Stimulated activated CD4-positive, alpha-beta T cell treated with anti-CD3 and anti-CD28 coated beads, Interleukin-15, amount 100 ng/mL, for 1 hour (primary cell): ENCODE results near the gene KRT5.
"Not testable (repeated sequence)": the region's sequence is repeated elsewhere in the genome, so short reads cannot be mapped to it uniquely, and the experiment has no call there.

ENCODE experiments used
- DNase-seq, 2 donors: peaks; one replicate each; pipeline ENCODE4 v3.0.0-alpha.2; 2020; ENCODE audit warnings: low read depth in 1 of 2, low spot score in 1 of 2

KRT5 gene

DNA sequence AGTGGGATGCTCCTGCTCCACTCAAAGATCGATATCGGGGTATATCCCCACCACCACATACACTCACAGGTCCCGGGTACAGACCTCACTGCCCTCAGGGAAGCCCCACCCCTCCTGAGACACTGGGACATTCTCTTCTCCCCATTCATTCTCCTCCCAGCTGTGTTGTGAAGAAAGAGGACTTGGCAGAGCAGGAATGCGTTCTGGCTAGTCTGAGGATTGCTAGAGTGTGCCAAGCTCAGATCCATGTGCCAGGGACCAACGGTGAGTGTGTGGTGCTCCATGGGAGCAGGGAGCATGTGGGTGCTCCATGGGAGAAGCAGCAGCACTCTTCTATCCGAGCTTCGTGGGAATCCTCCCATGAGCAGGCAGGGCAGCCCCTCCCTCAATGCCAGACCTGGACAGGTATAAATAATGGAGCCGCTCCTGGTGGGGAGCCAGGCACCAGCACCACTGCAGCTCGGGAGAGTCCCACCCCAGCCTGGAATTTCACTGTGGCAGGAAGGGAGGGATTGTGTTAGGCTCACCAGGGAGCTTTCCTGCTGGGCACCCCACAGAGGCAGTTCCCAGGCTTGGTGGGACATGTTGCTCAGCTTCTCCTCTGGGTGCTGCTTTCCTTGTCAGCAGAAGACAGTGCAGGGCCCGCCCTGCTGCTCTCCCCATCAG is 2.3 kb upstream of the KRT5 start:
- no peak for DNase-seq

DNA sequence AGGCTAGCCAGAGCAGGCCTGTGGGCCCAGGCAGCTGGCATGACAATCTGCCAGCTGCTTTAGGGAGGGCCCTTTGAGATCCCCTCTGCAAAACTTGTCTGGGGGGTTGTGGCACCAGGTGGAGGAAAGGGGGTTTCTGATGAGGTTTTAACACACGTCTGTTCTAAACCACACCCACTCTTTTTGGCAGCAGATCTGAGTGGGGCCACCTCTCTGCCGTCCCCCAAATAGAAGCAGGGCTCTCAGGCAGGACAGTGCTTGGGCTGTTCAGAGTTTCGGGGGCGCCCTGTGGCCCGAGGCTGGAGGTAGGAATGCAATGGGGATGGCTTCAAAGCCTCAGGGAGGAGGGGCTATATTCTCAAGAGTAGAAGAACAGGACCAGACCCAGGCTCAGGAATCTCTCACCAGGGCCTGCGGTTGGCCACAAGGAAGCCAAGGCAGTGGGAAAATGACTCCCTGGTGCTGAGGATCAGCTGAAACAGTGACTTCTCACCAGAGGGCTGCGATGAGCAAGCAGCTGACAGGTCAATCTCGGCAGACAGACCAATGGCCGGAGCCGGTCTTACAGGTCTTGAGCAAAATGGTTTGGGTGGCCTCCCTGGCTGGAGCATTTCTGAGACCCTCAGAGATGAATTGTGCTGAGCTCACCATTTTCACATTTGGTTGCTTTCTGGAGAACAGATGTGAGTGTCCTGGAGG is 1.5 kb upstream of the KRT5 start:
- no peak for DNase-seq

DNA sequence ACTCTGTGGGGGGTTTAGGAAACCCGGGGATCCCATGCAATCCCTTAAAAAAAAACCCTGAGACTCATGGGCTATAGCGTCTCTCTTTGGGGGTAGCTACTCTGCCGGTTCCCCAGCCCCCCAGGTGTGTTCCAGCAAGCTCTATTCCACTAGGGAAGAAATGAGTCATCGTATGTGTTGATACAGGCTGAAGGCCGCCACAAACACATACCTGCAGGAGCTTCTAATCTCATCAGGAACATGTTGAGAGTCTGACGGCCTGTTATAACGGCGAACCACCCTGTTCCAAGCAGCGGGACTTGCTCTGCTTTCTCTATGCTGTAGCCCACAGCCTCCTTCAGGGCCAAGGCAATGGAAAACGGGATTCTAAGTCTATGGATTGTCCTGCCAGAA is 977 bp upstream of the KRT5 start:
- DNase-seq, result no peak

GRCh38 chr12:52519387-52519703 is 849 bp downstream of the KRT5 start:
- DNase-seq, result no peak

GRCh38 chr12:52518574-52519386 is 1.4 kb downstream of the KRT5 start:
- no peak for DNase-seq

DNA sequence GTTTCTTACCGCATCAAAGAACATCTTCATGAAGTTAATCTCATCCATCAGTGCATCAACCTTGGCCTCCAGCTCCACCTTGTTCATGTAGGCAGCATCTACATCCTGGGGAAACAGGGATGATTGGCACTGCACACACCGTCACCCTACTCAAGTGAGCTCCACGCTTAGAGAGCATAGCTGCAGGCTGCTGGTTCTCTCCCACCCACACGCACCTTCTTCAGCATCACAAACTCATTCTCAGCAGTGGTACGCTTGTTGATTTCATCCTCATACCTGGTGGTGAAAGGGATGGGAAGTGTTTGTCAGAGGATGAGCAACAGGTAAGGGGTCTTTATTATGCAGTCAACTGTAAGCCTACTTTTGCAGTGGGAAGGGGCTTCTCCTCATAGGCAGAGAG is 2.3 kb downstream of the KRT5 start:
- no peak for DNase-seq

- no peak for DNase-seq
These were observed 3.0 kb downstream of the KRT5 start for GRCh38 chr12:52517005-52517835.

GRCh38 chr12:52515927-52516831 is 4.0 kb downstream of the KRT5 start:
- no peak for DNase-seq

- no peak for DNase-seq
These were observed 4.9 kb downstream of the KRT5 start for GRCh38 chr12:52515319-52515646.

GRCh38 chr12:52514471-52515318 is 5.5 kb downstream of the KRT5 start:
- DNase-seq, result no peak

DNA sequence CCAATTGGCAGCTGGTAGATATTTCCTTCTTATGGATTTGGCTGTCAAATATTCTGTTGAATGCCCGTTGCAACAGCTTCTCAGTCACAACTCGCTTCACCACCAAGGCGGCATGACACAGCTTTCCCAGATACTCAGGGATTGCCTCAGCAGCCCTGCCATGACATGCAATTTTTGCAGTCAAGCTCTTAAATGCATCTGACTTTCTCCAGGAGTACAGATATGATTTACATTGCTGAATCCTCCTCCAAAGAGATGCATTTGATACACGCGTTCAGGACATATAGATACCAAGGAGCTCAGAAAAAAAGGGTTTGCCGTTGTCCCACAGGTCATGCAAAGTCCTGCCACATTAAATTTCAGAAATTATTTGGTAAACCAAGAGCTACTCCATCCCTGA is 6.5 kb downstream of the KRT5 start:
- DNase-seq, result no peak

DNA sequence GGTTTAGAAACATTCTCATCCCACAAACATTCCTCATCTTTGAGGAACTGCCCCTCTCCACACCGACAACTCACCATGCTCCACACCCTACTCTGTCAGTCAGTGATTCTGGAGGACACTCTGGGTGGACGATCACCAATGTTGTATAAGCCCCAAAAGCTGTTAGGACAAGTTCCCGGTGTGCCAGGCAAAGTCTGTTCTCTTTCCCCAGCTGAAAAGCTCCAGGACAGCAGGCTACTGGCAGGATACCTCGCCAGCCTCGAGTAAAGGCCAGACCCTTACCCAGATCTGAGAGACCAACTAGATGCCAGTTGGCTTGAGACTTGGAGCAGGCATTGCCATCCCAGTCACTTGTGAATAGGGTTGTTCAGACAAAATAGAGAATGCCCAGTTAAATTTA is 12.0 kb downstream of the KRT5 start:
- no peak for DNase-seq

- DNase-seq, result no peak
These were observed 13.1 kb downstream of the KRT5 start for GRCh38 chr12:52506858-52507715.

- DNase-seq, result no peak
These were observed 17.3 kb downstream of the KRT5 start for GRCh38 chr12:52502877-52503276.

GRCh38 chr12:52501490-52501889 is 18.7 kb downstream of the KRT5 start:
- DNase-seq, result no peak

- DNase-seq, result not testable (repeated sequence)
These were observed 19.6 kb downstream of the KRT5 start for GRCh38 chr12:52500574-52500973.

DNA sequence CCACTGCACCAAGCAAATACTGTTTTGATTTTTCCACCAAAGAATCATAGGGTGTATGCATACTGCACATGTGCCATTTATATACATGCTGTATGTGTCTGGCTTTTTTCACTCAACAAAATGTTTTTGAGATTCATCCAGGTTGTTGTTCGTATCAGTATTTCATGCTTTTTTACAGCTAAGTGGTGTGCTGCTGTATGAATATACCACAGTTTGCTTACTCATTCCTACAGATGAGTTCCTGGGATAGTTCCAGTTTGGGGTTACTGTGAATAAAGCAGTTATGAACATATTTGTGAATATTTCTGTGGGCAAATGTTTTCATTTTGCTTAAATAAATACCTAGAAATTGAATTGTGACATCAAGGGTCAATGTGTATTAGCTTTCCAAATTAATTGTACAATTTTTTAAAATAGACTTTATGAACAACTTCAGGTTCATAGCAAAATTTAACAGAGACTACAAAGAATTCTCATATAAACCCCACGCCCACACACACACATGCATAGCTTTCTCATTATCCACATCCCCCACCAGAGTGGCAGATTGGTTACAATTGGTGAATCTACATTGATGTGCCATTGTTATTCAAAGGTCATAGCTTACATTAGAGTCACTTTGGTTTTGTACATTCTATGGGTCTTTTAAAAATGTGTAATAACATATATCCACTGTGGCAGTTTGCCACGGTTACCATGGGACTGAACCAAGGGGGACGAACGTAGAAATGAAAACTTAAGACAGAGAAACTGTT is 20.2 kb downstream of the KRT5 start:
- DNase-seq, result no peak

- DNase-seq, result no peak
These were observed 21.2 kb downstream of the KRT5 start for GRCh38 chr12:52498946-52499345.
